ENCODE measurements around the gene ENGASE. TPM values are rescaled to one million over a fixed set of nuclear protein-coding genes. Genes with fewer than 3 reads are reported as not detected.

Gene ENGASE
- total RNA-seq, 2 donors from 2014 or later = 51.4 to 53.0 TPM

DNA sequence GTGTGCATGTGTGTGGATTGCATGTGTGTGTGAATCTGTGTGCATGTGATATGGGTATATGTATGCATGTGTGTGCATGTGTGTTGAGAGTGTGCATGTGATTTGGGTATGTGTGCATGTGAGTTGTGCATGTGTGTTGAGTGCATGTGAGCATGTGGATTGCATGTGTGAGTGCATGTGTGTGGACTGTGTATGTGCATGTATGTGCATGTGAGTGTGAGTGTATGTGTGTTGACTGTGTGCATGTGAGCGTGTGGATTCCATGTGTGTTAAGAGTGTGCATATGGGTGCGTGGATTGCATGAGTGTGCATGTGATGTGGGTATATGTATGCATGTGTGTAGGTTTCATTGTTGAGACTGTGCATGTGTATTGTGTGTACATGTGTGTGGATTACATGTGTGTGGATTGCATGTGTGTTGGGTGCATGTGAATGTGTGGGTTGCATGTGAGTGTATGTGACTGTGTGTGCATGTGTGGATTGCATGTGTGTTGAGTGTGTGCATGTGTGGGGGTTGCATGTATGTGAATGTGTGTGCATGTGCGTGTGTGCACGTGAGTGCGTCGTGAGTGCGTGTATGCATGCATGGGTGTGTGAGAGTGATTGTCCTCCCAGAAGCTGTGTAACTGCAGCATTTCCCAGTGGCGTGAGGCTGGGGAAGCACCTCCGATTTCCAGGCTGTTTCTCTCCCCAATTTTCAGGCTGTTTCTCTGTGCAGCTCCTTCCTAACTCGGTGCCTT, 31.3 kb upstream of the ENGASE start:
- no peaks in the 10 kb centered on the region for H3K4me1 Mint-ChIP-seq (ENCODE audit: low read depth)
- H3K27ac Mint-ChIP-seq = no peak overlapping the region
- ATAC-seq (replicated peaks in 1 of 2) (no peak), DNase-seq (no peak)
- no peak overlapping the region for H3K4me3 Mint-ChIP-seq
- peaks cover 1 to 5% of the 10 kb centered on the region in 2 donors for H3K9me3 Mint-ChIP-seq
- H3K36me3 Mint-ChIP-seq (ENCODE audit: insufficient read depth in 2 of 2) = no peaks in the 10 kb centered on the region
- H3K27me3 Mint-ChIP-seq (ENCODE audit: low read depth) = peaks cover 16% of the 10 kb centered on the region

DNA sequence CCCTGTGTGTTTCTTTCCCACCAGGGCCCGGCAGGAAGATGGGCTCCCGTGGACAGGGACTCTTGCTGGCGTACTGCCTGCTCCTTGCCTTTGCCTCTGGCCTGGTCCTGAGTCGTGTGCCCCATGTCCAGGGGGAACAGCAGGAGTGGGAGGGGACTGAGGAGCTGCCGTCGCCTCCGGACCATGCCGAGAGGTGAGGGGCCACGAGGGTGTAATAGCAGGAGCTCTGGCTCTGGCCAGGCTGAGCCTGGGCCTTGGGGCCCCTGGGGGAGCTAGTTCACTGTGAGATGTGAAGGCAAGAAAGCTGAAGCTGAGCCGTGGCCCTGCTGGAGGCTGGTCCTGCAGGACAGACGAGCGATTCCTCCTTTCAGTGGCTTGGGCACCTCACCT, 30.7 kb upstream of the ENGASE start:
- H3K27ac Mint-ChIP-seq = no peak overlapping the region
- H3K9me3 Mint-ChIP-seq = peaks cover 1 to 5% of the 10 kb centered on the region in 2 donors
- no peaks in the 10 kb centered on the region for H3K4me1 Mint-ChIP-seq (ENCODE audit: low read depth)
- H3K4me3 Mint-ChIP-seq = no peak overlapping the region
- H3K27me3 Mint-ChIP-seq (ENCODE audit: low read depth) = peaks cover 16% of the 10 kb centered on the region
- no peaks in the 10 kb centered on the region for H3K36me3 Mint-ChIP-seq (ENCODE audit: insufficient read depth in 2 of 2)
- ATAC-seq (replicated peaks in 1 of 2) (no peak), DNase-seq (no peak)

DNA sequence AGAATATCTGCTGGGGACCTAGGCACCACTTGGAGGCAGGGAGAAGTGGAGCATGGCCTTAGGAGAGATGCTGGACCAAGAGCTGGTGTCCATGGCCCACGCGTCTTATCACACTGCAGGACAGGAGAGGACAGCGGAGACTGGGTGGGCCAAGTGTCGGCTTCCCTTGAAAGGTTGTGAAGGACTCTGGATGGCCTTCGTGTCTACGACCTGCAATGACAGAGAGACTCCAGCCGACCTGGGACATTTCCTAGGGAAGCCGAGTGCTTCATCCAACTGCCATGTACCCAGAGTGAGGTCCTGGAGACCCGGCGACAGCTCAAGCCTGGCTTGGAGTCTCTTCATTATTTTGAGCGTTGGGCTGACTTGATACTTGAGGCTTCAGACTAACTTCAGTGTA, 30.2 kb upstream of the ENGASE start:
- H3K4me3 Mint-ChIP-seq = no peak overlapping the region
- H3K4me1 Mint-ChIP-seq (ENCODE audit: low read depth) = no peaks in the 10 kb centered on the region
- ATAC-seq (replicated peaks in 1 of 2) (no peak), DNase-seq (no peak)
- H3K27ac Mint-ChIP-seq = no peak overlapping the region
- H3K36me3 Mint-ChIP-seq (ENCODE audit: insufficient read depth in 2 of 2) = no peaks in the 10 kb centered on the region
- peaks cover 16% of the 10 kb centered on the region for H3K27me3 Mint-ChIP-seq (ENCODE audit: low read depth)
- H3K9me3 Mint-ChIP-seq = peaks cover 1 to 5% of the 10 kb centered on the region in 2 donors

DNA sequence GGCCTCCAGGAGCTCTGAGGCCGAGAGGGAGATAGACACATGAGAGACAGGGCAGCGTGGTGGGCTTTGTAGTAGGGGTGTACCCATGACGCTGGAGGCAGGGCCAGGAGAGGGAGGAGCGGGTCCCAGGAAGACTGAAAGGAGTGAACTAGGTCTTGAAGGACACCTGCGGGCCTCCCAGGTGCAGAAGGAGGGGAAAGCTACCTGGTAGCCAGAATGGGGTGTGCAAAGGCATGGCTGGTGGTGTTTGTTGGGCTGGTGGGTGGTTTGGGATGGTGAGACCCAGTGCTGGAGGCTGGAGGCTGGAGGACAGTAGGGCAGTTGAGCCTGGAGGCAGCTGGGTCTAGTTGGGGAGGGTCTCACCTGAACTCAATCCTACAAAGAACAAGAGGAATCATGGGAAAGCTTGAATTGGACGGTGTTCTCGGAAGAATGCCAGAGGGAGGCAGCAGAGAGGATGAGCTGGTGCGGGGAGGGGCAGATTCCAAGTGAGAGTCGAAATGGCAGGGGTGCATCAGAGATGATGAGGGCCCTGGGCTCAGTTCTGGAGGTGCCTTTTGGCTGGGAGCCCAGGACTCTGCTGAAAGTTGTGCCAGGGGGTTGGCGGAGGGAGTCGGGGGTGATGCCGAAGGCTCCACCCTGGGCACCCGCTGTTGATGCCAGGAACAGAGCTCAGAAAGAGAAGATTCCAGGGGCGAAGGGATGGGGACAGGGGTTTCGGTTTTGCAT, 29.5 kb upstream of the ENGASE start:
- Mint-ChIP-seq H3K4me1 (ENCODE audit: low read depth) (no peaks in the 10 kb centered on the region), H3K4me3 (no peak overlapping the region), H3K9me3 (peaks cover 1 to 5% of the 10 kb centered on the region in 2 donors), H3K27ac (no peak overlapping the region), H3K36me3 (ENCODE audit: insufficient read depth in 2 of 2) (no peaks in the 10 kb centered on the region), H3K27me3 (ENCODE audit: low read depth) (peaks cover 16% of the 10 kb centered on the region)
- no peak for ATAC-seq (replicated peaks in 1 of 2)
- no peak for DNase-seq

DNA sequence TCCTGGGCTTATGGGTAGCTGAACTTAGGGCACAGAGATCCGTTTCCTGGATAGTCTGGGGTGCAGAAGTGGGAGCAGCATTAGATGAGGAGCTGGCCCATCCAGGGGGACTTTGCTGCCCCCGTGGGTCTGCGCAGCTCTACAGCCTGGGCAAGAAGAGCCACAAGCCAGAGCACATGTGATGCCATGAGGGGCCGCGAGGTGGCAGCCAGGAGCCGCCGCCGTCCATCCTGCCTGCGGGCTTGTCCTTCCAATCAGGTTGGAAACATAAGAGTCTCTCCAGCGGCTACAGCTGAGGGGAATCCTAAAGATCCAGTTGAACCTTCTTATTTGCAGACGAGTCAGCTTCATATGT, 28.8 kb upstream of the ENGASE start:
- Mint-ChIP-seq H3K4me3 (no peak overlapping the region), H3K4me1 (ENCODE audit: low read depth) (no peaks in the 10 kb centered on the region), H3K9me3 (peaks cover 1 to 5% of the 10 kb centered on the region in 2 donors), H3K27me3 (ENCODE audit: low read depth) (peaks cover 16% of the 10 kb centered on the region), H3K27ac (no peak overlapping the region), H3K36me3 (ENCODE audit: insufficient read depth in 2 of 2) (no peaks in the 10 kb centered on the region)
- ATAC-seq (replicated peaks in 1 of 2) (peak; percentile 73 to 74), DNase-seq (peak; percentile 68 to 73)

DNA sequence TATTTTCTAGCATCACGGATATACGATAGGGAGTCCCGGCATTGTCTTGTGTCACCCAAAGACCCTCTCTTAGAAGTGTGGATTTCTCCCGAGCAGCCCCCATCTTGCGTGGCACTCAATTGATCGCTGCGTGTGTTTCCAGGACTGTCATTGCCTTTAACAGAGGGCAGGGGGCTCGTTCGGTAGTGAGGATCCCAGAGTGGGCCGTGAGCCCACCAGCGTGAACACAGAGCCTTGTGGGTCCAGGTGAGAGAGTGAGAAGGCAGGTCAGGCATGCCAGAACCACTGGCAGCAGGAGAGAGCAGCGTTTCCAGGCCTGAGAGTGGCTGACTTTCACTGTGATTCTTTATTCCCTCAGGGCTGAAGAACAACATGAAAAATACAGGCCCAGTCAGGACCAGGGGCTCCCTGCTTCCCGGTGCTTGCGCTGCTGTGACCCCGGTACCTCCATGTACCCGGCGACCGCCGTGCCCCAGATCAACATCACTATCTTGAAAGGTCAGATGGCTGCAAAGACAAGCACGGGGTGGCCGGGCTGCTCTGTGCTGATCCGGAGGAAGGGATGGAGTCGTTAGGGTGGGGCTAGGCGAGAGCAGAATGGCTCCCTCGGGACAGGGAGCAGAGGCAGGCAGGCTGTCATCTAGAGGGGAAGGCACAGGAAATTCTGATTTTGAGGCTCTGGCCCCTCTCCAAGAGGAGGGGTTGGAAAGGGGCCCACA, 28.3 kb upstream of the ENGASE start:
- Mint-ChIP-seq H3K4me3 (no peak overlapping the region), H3K27me3 (ENCODE audit: low read depth) (peaks cover 20% of the 10 kb centered on the region), H3K27ac (no peak overlapping the region), H3K9me3 (peaks cover 1 to 5% of the 10 kb centered on the region in 2 donors), H3K36me3 (ENCODE audit: insufficient read depth in 2 of 2) (no peaks in the 10 kb centered on the region), H3K4me1 (ENCODE audit: low read depth) (no peaks in the 10 kb centered on the region)
- ATAC-seq (replicated peaks in 1 of 2) (no peak), DNase-seq (no peak)

DNA sequence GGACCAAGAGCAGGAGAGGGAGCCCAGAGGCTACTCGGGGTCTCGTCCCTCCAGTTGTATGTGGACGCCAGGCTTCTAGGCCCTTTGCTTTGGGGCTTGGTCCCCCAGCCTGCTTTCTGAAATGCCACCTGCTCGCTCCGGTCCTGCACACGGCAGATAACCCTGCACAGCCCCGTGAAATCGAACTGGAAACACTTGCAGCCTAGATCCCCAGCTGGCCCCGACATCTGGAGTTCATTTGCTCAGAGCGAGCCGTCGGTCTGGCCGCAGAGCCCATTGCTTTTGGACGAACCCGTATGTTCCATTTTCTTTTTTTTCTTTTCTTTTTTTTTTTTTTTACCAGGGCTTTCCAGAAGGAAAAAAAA, 27.7 kb upstream of the ENGASE start:
- Mint-ChIP-seq H3K36me3 (ENCODE audit: insufficient read depth in 2 of 2) (no peaks in the 10 kb centered on the region), H3K4me3 (no peak overlapping the region), H3K27me3 (ENCODE audit: low read depth) (peaks cover 20% of the 10 kb centered on the region), H3K27ac (no peak overlapping the region), H3K4me1 (ENCODE audit: low read depth) (no peaks in the 10 kb centered on the region), H3K9me3 (peaks cover 1 to 5% of the 10 kb centered on the region in 2 donors)
- no peak for DNase-seq
- no peak for ATAC-seq (replicated peaks in 1 of 2)

DNA sequence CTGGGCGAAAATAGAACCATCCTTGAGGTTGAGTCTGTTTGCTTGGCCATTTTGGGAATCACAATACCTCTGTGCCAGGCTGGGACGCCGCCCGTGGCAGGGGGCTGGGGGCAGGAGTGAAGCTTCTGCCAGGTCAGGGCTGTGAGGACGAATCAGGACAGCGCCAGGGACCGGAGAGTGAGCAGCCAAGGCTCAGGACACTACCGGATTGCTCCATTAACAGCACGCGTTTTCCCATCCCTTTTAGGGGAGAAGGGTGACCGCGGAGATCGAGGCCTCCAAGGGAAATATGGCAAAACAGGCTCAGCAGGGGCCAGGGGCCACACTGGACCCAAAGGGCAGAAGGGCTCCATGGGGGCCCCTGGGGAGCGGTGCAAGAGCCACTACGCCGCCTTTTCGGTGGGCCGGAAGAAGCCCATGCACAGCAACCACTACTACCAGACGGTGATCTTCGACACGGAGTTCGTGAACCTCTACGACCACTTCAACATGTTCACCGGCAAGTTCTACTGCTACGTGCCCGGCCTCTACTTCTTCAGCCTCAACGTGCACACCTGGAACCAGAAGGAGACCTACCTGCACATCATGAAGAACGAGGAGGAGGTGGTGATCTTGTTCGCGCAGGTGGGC, 27.2 kb upstream of the ENGASE start:
- Mint-ChIP-seq H3K9me3 (peaks cover 1 to 5% of the 10 kb centered on the region in 2 donors), H3K4me1 (ENCODE audit: low read depth) (no peaks in the 10 kb centered on the region), H3K36me3 (ENCODE audit: insufficient read depth in 2 of 2) (no peaks in the 10 kb centered on the region), H3K4me3 (no peak overlapping the region), H3K27ac (no peak overlapping the region), H3K27me3 (ENCODE audit: low read depth) (peaks cover 20% of the 10 kb centered on the region)
- no peak for ATAC-seq (replicated peaks in 1 of 2)
- DNase-seq = no peak

DNA sequence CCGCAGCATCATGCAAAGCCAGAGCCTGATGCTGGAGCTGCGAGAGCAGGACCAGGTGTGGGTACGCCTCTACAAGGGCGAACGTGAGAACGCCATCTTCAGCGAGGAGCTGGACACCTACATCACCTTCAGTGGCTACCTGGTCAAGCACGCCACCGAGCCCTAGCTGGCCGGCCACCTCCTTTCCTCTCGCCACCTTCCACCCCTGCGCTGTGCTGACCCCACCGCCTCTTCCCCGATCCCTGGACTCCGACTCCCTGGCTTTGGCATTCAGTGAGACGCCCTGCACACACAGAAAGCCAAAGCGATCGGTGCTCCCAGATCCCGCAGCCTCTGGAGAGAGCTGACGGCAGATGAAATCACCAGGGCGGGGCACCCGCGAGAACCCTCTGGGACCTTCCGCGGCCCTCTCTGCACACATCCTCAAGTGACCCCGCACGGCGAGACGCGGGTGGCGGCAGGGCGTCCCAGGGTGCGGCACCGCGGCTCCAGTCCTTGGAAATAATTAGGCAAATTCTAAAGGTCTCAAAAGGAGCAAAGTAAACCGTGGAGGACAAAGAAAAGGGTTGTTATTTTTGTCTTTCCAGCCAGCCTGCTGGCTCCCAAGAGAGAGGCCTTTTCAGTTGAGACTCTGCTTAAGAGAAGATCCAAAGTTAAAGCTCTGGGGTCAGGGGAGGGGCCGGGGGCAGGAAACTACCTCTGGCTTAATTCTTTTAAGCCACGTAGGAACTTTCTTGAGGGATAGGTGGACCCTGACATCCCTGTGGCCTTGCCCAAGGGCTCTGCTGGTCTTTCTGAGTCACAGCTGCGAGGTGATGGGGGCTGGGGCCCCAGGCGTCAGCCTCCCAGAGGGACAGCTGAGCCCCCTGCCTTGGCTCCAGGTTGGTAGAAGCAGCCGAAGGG, 26.4 kb upstream of the ENGASE start:
- H3K36me3 Mint-ChIP-seq (ENCODE audit: insufficient read depth in 2 of 2) = peaks cover 0 to 1% of the 10 kb centered on the region in 2 donors
- no peak for ATAC-seq (replicated peaks in 1 of 2)
- no peak overlapping the region for H3K4me3 Mint-ChIP-seq
- H3K27ac Mint-ChIP-seq = no peak overlapping the region
- H3K4me1 Mint-ChIP-seq (ENCODE audit: low read depth) = no peaks in the 10 kb centered on the region
- H3K9me3 Mint-ChIP-seq = peaks cover under 1 to 2% of the 10 kb centered on the region in 2 donors
- no peak for DNase-seq
- H3K27me3 Mint-ChIP-seq (ENCODE audit: low read depth) = peaks cover 20% of the 10 kb centered on the region

DNA sequence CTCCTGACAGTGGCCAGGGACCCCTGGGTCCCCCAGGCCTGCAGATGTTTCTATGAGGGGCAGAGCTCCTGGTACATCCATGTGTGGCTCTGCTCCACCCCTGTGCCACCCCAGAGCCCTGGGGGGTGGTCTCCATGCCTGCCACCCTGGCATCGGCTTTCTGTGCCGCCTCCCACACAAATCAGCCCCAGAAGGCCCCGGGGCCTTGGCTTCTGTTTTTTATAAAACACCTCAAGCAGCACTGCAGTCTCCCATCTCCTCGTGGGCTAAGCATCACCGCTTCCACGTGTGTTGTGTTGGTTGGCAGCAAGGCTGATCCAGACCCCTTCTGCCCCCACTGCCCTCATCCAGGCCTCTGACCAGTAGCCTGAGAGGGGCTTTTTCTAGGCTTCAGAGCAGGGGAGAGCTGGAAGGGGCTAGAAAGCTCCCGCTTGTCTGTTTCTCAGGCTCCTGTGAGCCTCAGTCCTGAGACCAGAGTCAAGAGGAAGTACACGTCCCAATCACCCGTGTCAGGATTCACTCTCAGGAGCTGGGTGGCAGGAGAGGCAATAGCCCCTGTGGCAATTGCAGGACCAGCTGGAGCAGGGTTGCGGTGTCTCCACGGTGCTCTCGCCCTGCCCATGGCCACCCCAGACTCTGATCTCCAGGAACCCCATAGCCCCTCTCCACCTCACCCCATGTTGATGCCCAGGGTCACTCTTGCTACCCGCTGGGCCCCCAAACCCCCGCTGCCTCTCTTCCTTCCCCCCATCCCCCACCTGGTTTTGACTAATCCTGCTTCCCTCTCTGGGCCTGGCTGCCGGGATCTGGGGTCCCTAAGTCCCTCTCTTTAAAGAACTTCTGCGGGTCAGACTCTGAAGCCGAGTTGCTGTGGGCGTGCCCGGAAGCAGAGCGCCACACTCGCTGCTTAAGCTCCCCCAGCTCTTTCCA, 25.5 kb upstream of the ENGASE start:
- H3K27me3 Mint-ChIP-seq (ENCODE audit: low read depth) = peaks cover 20% of the 10 kb centered on the region
- peaks cover 0 to 5% of the 10 kb centered on the region in 2 donors for H3K36me3 Mint-ChIP-seq (ENCODE audit: insufficient read depth in 2 of 2)
- no peak overlapping the region for H3K4me3 Mint-ChIP-seq
- ATAC-seq (replicated peaks in 1 of 2) = no peak
- H3K27ac Mint-ChIP-seq = no peak overlapping the region
- DNase-seq = no peak
- H3K9me3 Mint-ChIP-seq = peaks cover 0 to 2% of the 10 kb centered on the region in 2 donors
- H3K4me1 Mint-ChIP-seq (ENCODE audit: low read depth) = no peaks in the 10 kb centered on the region

DNA sequence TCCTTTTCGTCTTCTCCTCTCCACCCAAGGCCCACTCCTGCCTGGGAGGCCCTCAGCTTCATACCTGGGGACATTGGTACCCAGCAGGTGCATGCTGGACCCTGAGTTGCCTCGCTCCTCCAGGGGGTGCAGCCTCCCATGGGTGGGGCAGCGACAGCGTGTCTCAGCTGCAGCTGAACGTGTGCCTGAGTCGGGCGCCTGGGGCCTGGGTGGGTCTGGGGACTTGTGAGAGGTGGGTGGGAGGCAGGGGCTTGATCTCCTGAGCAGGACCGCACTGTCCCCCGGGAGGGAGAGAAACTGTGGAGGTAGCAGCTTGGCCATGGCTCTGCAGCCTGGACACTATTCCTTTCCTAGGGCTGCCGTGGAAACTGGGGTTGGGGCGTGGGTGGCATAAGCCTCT, 24.8 kb upstream of the ENGASE start:
- Mint-ChIP-seq H3K36me3 (ENCODE audit: insufficient read depth in 2 of 2) (peaks cover 2 to 5% of the 10 kb centered on the region in 2 donors), H3K27ac (no peak overlapping the region), H3K4me1 (ENCODE audit: low read depth) (no peaks in the 10 kb centered on the region), H3K27me3 (ENCODE audit: low read depth) (peaks cover 18% of the 10 kb centered on the region), H3K4me3 (no peak overlapping the region), H3K9me3 (peaks cover 4 to 6% of the 10 kb centered on the region in 2 donors)
- DNase-seq = no peak
- ATAC-seq (replicated peaks in 1 of 2) = no peak

Measured in activated T-cell treated with anti-CD3 and anti-CD28 coated beads, Interleukin-2, amount 50 U/mL, for 72 hours (primary cell).